B cell (primary cell): Measurements from ENCODE around the gene DAAM2. TPM values are rescaled to one million over a fixed set of nuclear protein-coding genes. Genes with fewer than 3 reads are reported as not detected.

Source experiments
- ATAC-seq: fragments of 200-7000 bp; cut with Tn5 transposase; one replicate; pipeline ENCODE4 v1.10.0; 2021; ENCODE audit warnings: low read depth, mild to moderate bottlenecking, moderate number of reproducible peaks, moderate library complexity
- CTCF ChIA-PET: fragments of 350-600 bp; sonication (Branson Sonifier 250); formaldehyde crosslinking; loops from one replicate; lab custom pipeline; 2021; ENCODE audit warnings: antibody characterized with exemption, inconsistent platforms; lab: Charles Lee
- POLR2A ChIA-PET: fragments of 350-600 bp; sonication (Branson Sonifier 250); formaldehyde crosslinking; loops from one replicate; lab custom pipeline; 2021; ENCODE audit warnings: antibody characterized with exemption; lab: Charles Lee
- DNase-seq: peaks from one replicate; pipeline ENCODE4 v3.0.0; 2013
- H2AFZ ChIP-seq: 2 replicates; pipeline ENCODE4 v1.6.1; 2012; ENCODE audit warnings: mild to moderate bottlenecking, low read depth, low read length; ENCODE audit not compliant: insufficient read depth, poor library complexity, severe bottlenecking
- H3K27ac ChIP-seq, 2 donors: 1 replicate in 1 of 2; 2 replicates in 1 of 2; pipeline ENCODE4 v1.5.1; 2012 to 2013; ENCODE audit warnings: low read length in 2 of 2, mild to moderate bottlenecking in 2 of 2, moderate library complexity in 1 of 2
- H3K27me3 ChIP-seq, 4 experiments: fragments of 200-600 bp in 1 of 4; sonication (generic) in 1 of 4; replicated peaks in 1 of 4; 1 replicate in 2 of 4; 2 replicates in 2 of 4; pipeline versions ENCODE4 v1.6.1 to v1.7.0; 2013 to 2016; ENCODE audit warnings: low read length in 3 of 4, mild to moderate bottlenecking in 2 of 4, mixed read lengths in 1 of 4, moderate library complexity in 1 of 4; ENCODE audit not compliant: insufficient read depth in 4 of 4, control insufficient read depth in 3 of 4; ENCODE audit errors: control extremely low read depth in 1 of 4
- H3K36me3 ChIP-seq, 2 experiments: replicated peaks in 1 of 2; 1 replicate in 1 of 2; 2 replicates in 1 of 2; pipeline versions ENCODE4 v1.6.1 to v1.7.1; 2013; ENCODE audit warnings: low read length in 1 of 2; ENCODE audit not compliant: insufficient read depth in 2 of 2, control insufficient read depth in 1 of 2; ENCODE audit errors: control extremely low read depth in 1 of 2, extremely low read depth in 1 of 2
- H3K4me1 ChIP-seq, 2 donors: fragments of 200-600 bp in 1 of 2; sonication (generic) in 1 of 2; 1 replicate in 1 of 2; 2 replicates in 1 of 2; pipeline versions ENCODE4 v1.5.1 to v1.6.1; 2013 to 2017; ENCODE audit warnings: low read length in 2 of 2; ENCODE audit not compliant: control insufficient read depth in 2 of 2, insufficient read depth in 2 of 2
- H3K4me2 ChIP-seq: replicated peaks from 2 replicates; pipeline ENCODE3; 2012; ENCODE audit warnings: mild to moderate bottlenecking, low read depth, low read length; ENCODE audit not compliant: poor library complexity, severe bottlenecking
- H3K4me3 ChIP-seq, 5 experiments: fragments of 200-600 bp in 1 of 5; sonication (generic) in 1 of 5; 1 replicate in 3 of 5; 2 replicates in 2 of 5; pipeline versions ENCODE4 v1.5.1 to v1.7.0; 2011 to 2016; ENCODE audit warnings: low read length in 4 of 5, mild to moderate bottlenecking in 4 of 5, low read depth in 2 of 5, control low read depth in 1 of 5, moderate library complexity in 1 of 5; ENCODE audit not compliant: insufficient read depth in 1 of 5; ENCODE audit errors: control extremely low read depth in 1 of 5, extremely low read depth in 1 of 5
- H3K79me2 ChIP-seq: fragments of 200-600 bp; sonication (generic); one replicate; pipeline ENCODE4 v1.6.0; 2016; ENCODE audit warnings: low read length; ENCODE audit not compliant: control insufficient read depth, insufficient read depth
- H3K9ac ChIP-seq: fragments of 200-600 bp; sonication (generic); 2 replicates; pipeline ENCODE4 v1.6.1; 2017; ENCODE audit warnings: mild to moderate bottlenecking, low read length, moderate library complexity
- H3K9me3 ChIP-seq, 3 donors: one replicate each; pipeline versions ENCODE4 v1.6.1 to v1.7.1; 2013; ENCODE audit warnings: low read length in 2 of 3; ENCODE audit not compliant: control insufficient read depth in 2 of 3, insufficient read depth in 1 of 3; ENCODE audit errors: control extremely low read depth in 1 of 3
- H4K20me1 ChIP-seq: 2 replicates; pipeline ENCODE4 v1.6.0; 2012; ENCODE audit warnings: mild to moderate bottlenecking, low read length; ENCODE audit not compliant: insufficient read depth, control insufficient read depth, poor library complexity, severe bottlenecking
- H3K27ac Mint-ChIP-seq: one replicate; pipeline ENCODE4 v1.8.0; 2021; ENCODE audit warnings: mixed read lengths
- H3K27me3 Mint-ChIP-seq: one replicate; pipeline ENCODE4 v1.8.0; 2021; ENCODE audit warnings: mixed read lengths
- H3K4me1 Mint-ChIP-seq: one replicate; pipeline ENCODE4 v1.8.0; 2021; ENCODE audit warnings: mixed read lengths
- H3K4me3 Mint-ChIP-seq: one replicate; pipeline ENCODE4 v1.8.0; 2021; ENCODE audit warnings: mixed read lengths
- H3K9me3 Mint-ChIP-seq: one replicate; pipeline ENCODE4 v1.8.0; 2022; ENCODE audit warnings: mixed read lengths; ENCODE audit not compliant: insufficient read depth
- CTCF ChIP-seq: fragments of 200-600 bp; IDR thresholded peaks from one replicate; pipeline ENCODE4 v1.8.0; 2022; ENCODE audit warnings: antibody characterized with exemption, mild to moderate bottlenecking
- EZH2 ChIP-seq: IDR thresholded peaks from 2 replicates; pipeline ENCODE4 v1.6.1; 2012; ENCODE audit warnings: borderline replicate concordance, low read depth, mild to moderate bottlenecking, moderate library complexity, low read length; ENCODE audit not compliant: insufficient read depth, poor library complexity, severe bottlenecking
- WGBS: methylation state at CpG from one replicate; pipeline ENCODE4 v1.1.5; 2013; ENCODE audit warnings: missing lambda C conversion rate; ENCODE audit not compliant: insufficient coverage; 5-methylcytosine and 5-hydroxymethylcytosine counted together
- intact Hi-C: fragments of 100-400 bp; cut with micrococcal nuclease; formaldehyde crosslinking; loops from one replicate; pipeline ENCODE4 v1.10.0; 2022
- polyA plus RNA-seq: library from polyadenylated mRNA; depleted of rRNA; stranded (reverse); fragments of >200 nt; gene quantifications from 2 replicates; pipeline ENCODE4 v1.2.3, GENCODE V29; 2012
- total RNA-seq, 2 donors: library from RNA; stranded (reverse); fragments of 120-200 nt in 1 of 2; gene quantifications; 1 replicate in 1 of 2; 2 replicates in 1 of 2; pipeline versions ENCODE4 v1.2.3 to v1.2.4, GENCODE V29; 2013 to 2022

DAAM2 gene
- total and polyA plus RNA-seq, 2 donors (not counting 1 experiment from before 2014, with no cell fraction given) = not detected

- Histone ChIP-seq H3K27me3 (no peaks in the 10 kb centered on the region), H3K9me3 (no peaks in the 10 kb centered on the region), H3K4me3 (no peak overlapping the region), H3K27ac (no peak overlapping the region), H3K9ac (no peak overlapping the region), H2AFZ (no peak overlapping the region), H4K20me1 (no peaks in the 10 kb centered on the region), H3K79me2 (no peaks in the 10 kb centered on the region), H3K4me2 (no peak overlapping the region), H3K4me1 (no peaks in the 10 kb centered on the region), H3K36me3 (no peaks in the 10 kb centered on the region)
- CTCF ChIA-PET = no interaction called here
- intact Hi-C loops = no loop called here
- 60% methylated on average over 1 of the region's 4 CpGs for WGBS
- peaks cover 12% of the 10 kb centered on the region for H3K27me3 Mint-ChIP-seq
- no peaks in the 10 kb centered on the region for H3K4me1 Mint-ChIP-seq
- DNase-seq = no peak
- POLR2A ChIA-PET = no interaction called here
- no peak overlapping the region for H3K27ac Mint-ChIP-seq
- H3K9me3 Mint-ChIP-seq = no peaks in the 10 kb centered on the region
- ATAC-seq = no peak
- no peak for TF ChIP-seq CTCF
- TF ChIP-seq EZH2 = no peak
- H3K4me3 Mint-ChIP-seq = no peak overlapping the region
Measured at GRCh38 chr6:39912446-39912845, 120.3 kb downstream of the DAAM2 start.

GRCh38 chr6:39913391-39913916, 121.3 kb downstream of the DAAM2 start:
- ATAC-seq (no peak), DNase-seq (no peak)
- ChIA-PET CTCF (no interaction called here), POLR2A (no interaction called here)
- Mint-ChIP-seq H3K27ac (no peak overlapping the region), H3K4me3 (no peak overlapping the region), H3K9me3 (no peaks in the 10 kb centered on the region), H3K27me3 (peaks cover 12% of the 10 kb centered on the region), H3K4me1 (no peaks in the 10 kb centered on the region)
- H3K4me3 ChIP-seq = no peak overlapping the region
- H3K27me3 ChIP-seq = no peaks in the 10 kb centered on the region
- no peaks in the 10 kb centered on the region for H3K4me1 ChIP-seq
- no peaks in the 10 kb centered on the region for H3K79me2 ChIP-seq
- intact Hi-C loops = no loop called here
- H3K9me3 ChIP-seq = no peaks in the 10 kb centered on the region
- H4K20me1 ChIP-seq = no peaks in the 10 kb centered on the region
- TF ChIP-seq EZH2 (no peak), CTCF (no peak)
- no peak overlapping the region for H3K9ac ChIP-seq
- no peak overlapping the region for H3K4me2 ChIP-seq
- no peak overlapping the region for H3K27ac ChIP-seq
- no peak overlapping the region for H2AFZ ChIP-seq
- no peaks in the 10 kb centered on the region for H3K36me3 ChIP-seq
- 91% methylated on average over 11 of the region's 12 CpGs for WGBS
